HG02973 (cell line): ENCODE measurements around the gene CAMK1D.

Experiments
- ATAC-seq: cut with Tn5 transposase; IDR thresholded peaks from one replicate; pipeline ENCODE4 v1.9.1; 2021; ENCODE audit warnings: moderate library complexity; ENCODE audit not compliant: unreplicated experiment

The CAMK1D gene

GRCh38 chr10:12459340-12459739 is 110.0 kb downstream of the CAMK1D start:
- ATAC-seq: no peak

GRCh38 chr10:12459762-12460161 is 110.4 kb downstream of the CAMK1D start:
- ATAC-seq: no peak

- ATAC-seq: no peak
These were observed 114.1 kb downstream of the CAMK1D start for GRCh38 chr10:12463459-12463838.

- no peak for ATAC-seq
These were observed 116.2 kb downstream of the CAMK1D start for GRCh38 chr10:12465385-12466136.

- ATAC-seq: no peak
These were observed 117.5 kb downstream of the CAMK1D start for GRCh38 chr10:12466704-12467305.

- no peak for ATAC-seq
These were observed 120.0 kb downstream of the CAMK1D start for GRCh38 chr10:12469345-12469744.

GRCh38 chr10:12470719-12471118 is 121.4 kb downstream of the CAMK1D start:
- ATAC-seq: no peak

- no peak for ATAC-seq
These were observed 121.8 kb downstream of the CAMK1D start for GRCh38 chr10:12471135-12471534.

- ATAC-seq: no peak
These were observed 124.1 kb downstream of the CAMK1D start for GRCh38 chr10:12473491-12473890.

GRCh38 chr10:12474727-12475412 is 125.5 kb downstream of the CAMK1D start:
- ATAC-seq: no peak

- ATAC-seq: no peak
These were observed 127.3 kb downstream of the CAMK1D start for GRCh38 chr10:12476656-12477055.

GRCh38 chr10:12479437-12479844 is 130.1 kb downstream of the CAMK1D start:
- ATAC-seq: no peak

- ATAC-seq: no peak
These were observed 130.6 kb downstream of the CAMK1D start for GRCh38 chr10:12479924-12480323.

- ATAC-seq: no peak
These were observed 131.1 kb downstream of the CAMK1D start for GRCh38 chr10:12480440-12480839.

GRCh38 chr10:12481924-12482323 is 132.6 kb downstream of the CAMK1D start:
- no peak for ATAC-seq

- no peak for ATAC-seq
These were observed 133.2 kb downstream of the CAMK1D start for GRCh38 chr10:12482587-12482986.

- peak; percentile 4 for ATAC-seq
These were observed 134.9 kb downstream of the CAMK1D start for GRCh38 chr10:12484002-12484918.

- ATAC-seq: peak; percentile 55
These were observed 135.8 kb downstream of the CAMK1D start for GRCh38 chr10:12484941-12485805.

- no peak for ATAC-seq
These were observed 138.0 kb downstream of the CAMK1D start for GRCh38 chr10:12487366-12487765.

- ATAC-seq: no peak
These were observed 139.3 kb downstream of the CAMK1D start for GRCh38 chr10:12488626-12489025.
